Measurements from ENCODE around the gene SMIM5.

SMIM5 gene

DNA sequence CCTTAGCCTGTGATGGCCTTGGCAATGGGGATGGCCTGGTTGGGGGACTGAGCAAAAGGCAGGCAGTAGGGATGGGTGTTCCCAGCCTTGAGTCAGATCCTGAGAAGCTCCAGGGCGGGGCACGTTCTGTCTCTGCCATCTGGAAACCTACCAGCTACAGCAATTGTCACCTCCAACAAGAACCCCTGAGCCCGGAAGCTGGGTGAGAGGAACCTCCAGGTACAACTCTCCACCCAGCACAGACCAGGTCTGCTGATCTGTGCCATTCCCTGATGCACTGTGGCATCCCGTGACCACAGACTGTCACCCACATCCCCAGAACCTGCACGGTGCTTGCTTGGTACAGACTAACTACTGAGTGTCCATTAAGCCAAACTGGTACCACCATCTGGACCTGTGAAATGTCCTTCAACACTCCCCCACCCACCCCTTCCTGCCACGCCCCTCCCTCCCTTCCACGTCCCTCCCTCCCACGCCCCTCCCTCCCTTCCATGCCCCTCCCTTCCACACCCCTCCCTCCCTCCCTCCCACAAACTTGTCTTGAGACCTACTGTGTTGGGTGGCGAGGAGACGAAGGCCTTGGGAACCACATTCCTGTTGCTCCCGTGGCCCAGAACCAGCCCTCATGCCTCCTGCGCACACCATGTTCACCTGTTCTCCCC is 29.1 kb upstream of the SMIM5 start:
- H3K4me3 ChIP-seq (ENCODE audit: control insufficient read depth, low read depth, low read length) = no peak overlapping the region
- TF ChIP-seq, protein P1, sequence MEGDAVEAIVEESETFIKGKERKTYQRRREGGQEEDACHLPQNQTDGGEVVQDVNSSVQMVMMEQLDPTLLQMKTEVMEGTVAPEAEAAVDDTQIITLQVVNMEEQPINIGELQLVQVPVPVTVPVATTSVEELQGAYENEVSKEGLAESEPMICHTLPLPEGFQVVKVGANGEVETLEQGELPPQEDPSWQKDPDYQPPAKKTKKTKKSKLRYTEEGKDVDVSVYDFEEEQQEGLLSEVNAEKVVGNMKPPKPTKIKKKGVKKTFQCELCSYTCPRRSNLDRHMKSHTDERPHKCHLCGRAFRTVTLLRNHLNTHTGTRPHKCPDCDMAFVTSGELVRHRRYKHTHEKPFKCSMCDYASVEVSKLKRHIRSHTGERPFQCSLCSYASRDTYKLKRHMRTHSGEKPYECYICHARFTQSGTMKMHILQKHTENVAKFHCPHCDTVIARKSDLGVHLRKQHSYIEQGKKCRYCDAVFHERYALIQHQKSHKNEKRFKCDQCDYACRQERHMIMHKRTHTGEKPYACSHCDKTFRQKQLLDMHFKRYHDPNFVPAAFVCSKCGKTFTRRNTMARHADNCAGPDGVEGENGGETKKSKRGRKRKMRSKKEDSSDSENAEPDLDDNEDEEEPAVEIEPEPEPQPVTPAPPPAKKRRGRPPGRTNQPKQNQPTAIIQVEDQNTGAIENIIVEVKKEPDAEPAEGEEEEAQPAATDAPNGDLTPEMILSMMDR (conservative IDR thresholded peaks at IDR 0.05; ENCODE audit: control insufficient read depth, insufficient read depth, low read depth, low read length) = no peak
- no peak for DNase-seq (ENCODE audit: low read depth)

DNA sequence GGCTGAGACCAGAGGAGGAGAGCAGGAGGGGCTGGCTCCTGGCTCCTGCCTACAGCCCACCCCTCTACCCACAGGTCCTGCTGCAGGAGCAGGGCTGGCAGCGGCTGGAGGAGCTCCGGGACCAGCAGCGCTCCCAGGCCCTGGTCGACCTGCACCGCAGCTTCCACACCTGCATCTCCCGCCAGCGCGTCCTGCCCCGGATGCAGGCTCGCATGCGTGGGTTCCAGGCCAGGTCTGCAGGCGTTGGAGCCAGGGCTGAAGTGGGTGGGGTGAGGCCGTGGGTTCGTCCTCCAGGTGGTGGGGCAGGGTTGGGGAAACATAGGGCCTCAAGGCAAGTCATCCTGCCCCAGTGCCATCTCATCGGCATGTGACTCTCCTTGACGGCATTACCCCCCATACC is 27.4 kb upstream of the SMIM5 start:
- TF ChIP-seq, protein P1 (conservative IDR thresholded peaks at IDR 0.05; ENCODE audit: control insufficient read depth, insufficient read depth, low read depth, low read length) = no peak
- H3K4me3 ChIP-seq (ENCODE audit: control insufficient read depth, low read depth, low read length) = no peak overlapping the region
- DNase-seq (ENCODE audit: low read depth) = no peak

DNA sequence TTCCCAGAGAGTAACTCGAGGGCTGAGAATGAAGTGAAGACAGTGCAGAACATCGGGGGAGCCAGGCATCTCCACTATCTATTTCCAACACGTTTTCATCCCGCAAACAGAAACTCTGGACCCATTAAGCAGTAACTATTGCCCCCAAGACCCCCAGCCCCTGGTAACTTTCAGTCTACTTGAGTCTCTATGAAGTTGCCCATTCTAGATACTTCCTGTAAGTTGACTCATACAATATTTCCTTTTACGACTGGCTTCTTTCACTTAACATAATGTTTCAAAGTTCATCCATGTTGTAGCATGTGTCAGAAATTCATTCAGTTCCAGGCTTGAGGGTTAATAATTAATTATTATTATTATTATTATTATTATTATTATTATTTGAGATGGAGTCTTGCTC is 26.1 kb upstream of the SMIM5 start:
- DNase-seq (ENCODE audit: low read depth) = no peak
- TF ChIP-seq, protein P1 (conservative IDR thresholded peaks at IDR 0.05; ENCODE audit: control insufficient read depth, insufficient read depth, low read depth, low read length) = no peak
- H3K4me3 ChIP-seq (ENCODE audit: control insufficient read depth, low read depth, low read length) = no peak overlapping the region

DNA sequence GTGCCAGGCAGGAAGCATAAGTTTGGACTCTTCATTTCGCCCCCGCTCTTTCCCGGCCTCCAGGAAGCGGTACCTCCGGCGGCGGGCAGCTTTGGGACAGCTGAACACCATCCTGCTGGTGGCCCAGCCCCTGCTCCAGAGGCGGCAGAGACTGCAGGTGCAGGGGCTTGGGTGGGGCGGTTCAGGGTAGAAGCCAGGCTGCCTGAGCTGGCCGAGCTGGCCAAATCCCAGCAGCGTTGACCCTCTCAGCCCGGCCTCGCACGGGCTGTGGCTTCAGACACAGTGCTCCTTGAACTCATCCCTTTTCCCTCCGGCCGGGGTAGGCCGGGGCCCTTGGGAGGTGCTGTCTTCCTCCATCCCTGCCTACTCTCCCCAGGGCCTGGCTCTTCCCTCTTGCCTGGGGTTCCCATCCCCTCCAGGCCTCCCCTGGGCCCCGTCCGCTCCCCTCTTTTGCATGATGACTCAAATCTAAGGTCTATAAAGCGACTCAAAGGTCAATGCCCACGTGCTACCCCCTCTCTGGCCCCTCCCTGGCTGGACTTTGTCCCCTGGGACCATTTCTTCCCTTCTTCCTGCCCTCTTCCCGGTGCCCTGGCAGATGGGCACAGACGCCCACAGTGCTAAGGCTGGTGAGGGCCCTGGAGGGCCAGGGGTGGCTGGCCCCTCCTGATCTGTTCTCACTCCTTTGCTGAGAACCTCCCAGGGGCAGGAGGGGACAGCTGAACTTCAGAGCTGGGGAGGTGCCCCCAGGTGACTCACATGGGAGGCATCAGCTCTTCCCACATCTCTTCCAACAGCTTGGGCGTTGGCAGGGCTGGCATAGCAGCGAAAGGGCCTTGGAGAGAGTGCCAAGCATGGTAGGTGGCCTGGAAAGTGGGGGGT is 22.9 kb upstream of the SMIM5 start:
- H3K4me3 ChIP-seq (ENCODE audit: control insufficient read depth, low read depth, low read length) = no peak overlapping the region
- DNase-seq (ENCODE audit: low read depth) = no peak
- TF ChIP-seq, protein P1 (conservative IDR thresholded peaks at IDR 0.05; ENCODE audit: control insufficient read depth, insufficient read depth, low read depth, low read length) = no peak

DNA sequence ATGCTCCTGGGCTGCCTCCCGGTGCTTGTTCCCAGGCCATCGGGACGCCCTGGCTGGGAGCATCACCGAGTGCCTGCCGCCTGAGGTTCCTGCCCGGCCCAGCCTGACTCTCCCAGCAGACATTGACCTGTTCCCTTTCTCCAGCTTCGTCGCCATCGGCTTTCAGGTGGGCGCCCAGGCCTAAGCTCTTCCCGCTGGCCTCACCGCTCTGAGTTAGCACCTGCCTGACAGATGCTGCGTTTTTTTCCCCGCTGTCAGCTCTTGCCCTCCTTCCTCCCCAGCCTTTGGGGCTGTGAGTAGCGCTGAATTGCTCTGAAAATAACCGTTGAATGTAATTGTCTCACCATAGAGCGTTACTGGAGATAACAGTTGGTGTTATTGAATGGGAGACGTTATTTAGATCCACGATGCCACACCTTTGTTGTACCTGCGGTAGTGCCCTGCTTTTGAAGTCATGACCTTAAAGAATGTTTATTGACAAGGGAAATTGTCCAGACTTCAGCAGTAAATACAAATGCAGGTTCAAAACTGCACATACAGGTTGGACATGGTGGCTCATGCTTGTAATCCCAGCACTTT is 21.3 kb upstream of the SMIM5 start:
- no peak for DNase-seq (ENCODE audit: low read depth)
- H3K4me3 ChIP-seq (ENCODE audit: control insufficient read depth, low read depth, low read length) = no peak overlapping the region
- TF ChIP-seq, protein P1 (conservative IDR thresholded peaks at IDR 0.05; ENCODE audit: control insufficient read depth, insufficient read depth, low read depth, low read length) = no peak

DNA sequence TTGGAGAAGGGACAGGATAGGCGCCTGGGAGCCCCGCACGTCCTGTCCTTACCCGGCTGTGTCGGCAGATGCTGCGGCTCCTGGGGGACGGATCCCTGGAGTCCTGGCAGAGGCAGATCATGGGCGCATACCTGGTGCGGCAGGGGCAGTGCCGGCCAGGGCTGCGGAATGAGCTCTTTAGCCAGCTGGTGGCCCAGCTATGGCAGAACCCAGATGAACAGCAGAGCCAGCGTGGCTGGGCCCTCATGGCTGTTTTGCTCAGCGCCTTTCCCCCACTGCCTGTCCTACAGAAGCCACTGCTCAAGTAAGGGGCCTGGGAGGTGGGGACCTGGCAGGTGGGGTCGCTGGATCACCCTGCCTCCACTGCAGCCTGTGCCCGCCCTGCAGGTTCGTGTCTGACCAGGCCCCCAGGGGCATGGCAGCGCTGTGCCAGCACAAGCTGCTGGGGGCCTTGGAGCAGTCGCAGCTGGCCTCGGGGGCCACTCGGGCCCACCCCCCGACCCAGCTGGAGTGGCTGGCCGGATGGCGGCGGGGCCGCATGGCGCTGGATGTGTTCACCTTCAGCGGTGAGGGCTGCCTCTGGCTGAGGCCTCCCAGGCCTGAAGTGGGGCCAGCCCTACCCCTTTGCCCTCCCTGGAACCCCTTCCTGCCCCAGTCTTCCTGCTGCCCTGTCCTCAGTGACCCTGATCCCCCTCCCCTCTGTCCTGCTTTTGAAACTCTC is 20.2 kb upstream of the SMIM5 start:
- no peak overlapping the region for H3K4me3 ChIP-seq (ENCODE audit: control insufficient read depth, low read depth, low read length)
- no peak for DNase-seq (ENCODE audit: low read depth)
- TF ChIP-seq, protein P1 (conservative IDR thresholded peaks at IDR 0.05; ENCODE audit: control insufficient read depth, insufficient read depth, low read depth, low read length) = no peak

Data from fibroblast of mammary gland (primary cell).